Measurements from ENCODE around the gene ADCY5. TPM values are rescaled to one million over a fixed set of nuclear protein-coding genes. Genes with fewer than 3 reads are reported as not detected.

The ADCY5 gene
- total RNA-seq, 1 experiment from 2014 or later: 1.4 TPM

DNA sequence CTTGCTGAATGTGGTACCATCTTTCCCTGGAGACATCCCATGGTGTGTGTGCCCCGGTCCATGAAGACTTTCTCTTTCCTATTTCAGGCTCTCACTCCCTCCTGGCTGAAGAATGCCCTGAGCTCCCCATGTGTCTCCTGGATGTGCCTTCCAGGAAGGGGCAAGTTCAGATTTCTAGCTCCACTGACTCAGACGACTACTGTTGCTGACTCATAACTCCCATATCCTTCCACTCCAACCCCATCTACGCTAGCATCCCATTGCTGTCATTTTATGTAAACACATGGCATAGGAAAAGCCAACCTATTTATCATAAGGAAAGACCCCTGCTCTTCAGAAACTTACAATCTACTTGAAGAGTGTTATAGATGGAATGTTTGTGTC lies 95.0 kb downstream of the ADCY5 start:
- no peaks in the 10 kb centered on the region for H3K4me1 ChIP-seq (ENCODE audit: control insufficient read depth, insufficient read depth, low read length)
- no TSS peak for BruUV-seq (replicated peaks)
- ATAC-seq (no peak), DNase-seq (ENCODE audit: low read depth, low spot score) (no peak)
- H3K27ac ChIP-seq (ENCODE audit: low read length): no peak overlapping the region
- POLR2A ChIA-PET: no interaction called here
- in situ Hi-C loops (cut with HindIII; ENCODE audit: low pct_unique_long_range_greater_than_20kb, low sequenced_read_pairs): no loop called here
- peaks cover 5% of the 10 kb centered on the region; the same call in 1 of the 2 replicates for H3K27me3 ChIP-seq (ENCODE audit: control insufficient read depth, insufficient read depth, low read length)
- no peak overlapping the region for H3K4me3 ChIP-seq (ENCODE audit: low read depth in 2 of 2, low read length in 2 of 2)
- CTCF ChIA-PET: no interaction called here
- intact Hi-C loops (cut with micrococcal nuclease; ENCODE audit: unreplicated experiment): no loop called here
- H3K36me3 ChIP-seq (ENCODE audit: control insufficient read depth, insufficient read depth, low read length): no peaks in the 10 kb centered on the region
- no peak for TF ChIP-seq SIN3A (IDR thresholded peaks at IDR 0.05; ENCODE audit: borderline replicate concordance, insufficient read depth, low read depth, low read length)
- TF ChIP-seq TCF7L2 (IDR thresholded peaks at IDR 0.05; ENCODE audit: low read depth, low read length): no peak
- TF ChIP-seq, protein P1, sequence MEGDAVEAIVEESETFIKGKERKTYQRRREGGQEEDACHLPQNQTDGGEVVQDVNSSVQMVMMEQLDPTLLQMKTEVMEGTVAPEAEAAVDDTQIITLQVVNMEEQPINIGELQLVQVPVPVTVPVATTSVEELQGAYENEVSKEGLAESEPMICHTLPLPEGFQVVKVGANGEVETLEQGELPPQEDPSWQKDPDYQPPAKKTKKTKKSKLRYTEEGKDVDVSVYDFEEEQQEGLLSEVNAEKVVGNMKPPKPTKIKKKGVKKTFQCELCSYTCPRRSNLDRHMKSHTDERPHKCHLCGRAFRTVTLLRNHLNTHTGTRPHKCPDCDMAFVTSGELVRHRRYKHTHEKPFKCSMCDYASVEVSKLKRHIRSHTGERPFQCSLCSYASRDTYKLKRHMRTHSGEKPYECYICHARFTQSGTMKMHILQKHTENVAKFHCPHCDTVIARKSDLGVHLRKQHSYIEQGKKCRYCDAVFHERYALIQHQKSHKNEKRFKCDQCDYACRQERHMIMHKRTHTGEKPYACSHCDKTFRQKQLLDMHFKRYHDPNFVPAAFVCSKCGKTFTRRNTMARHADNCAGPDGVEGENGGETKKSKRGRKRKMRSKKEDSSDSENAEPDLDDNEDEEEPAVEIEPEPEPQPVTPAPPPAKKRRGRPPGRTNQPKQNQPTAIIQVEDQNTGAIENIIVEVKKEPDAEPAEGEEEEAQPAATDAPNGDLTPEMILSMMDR (IDR thresholded peaks at IDR 0.05): no peak
- TF ChIP-seq, protein P2, sequence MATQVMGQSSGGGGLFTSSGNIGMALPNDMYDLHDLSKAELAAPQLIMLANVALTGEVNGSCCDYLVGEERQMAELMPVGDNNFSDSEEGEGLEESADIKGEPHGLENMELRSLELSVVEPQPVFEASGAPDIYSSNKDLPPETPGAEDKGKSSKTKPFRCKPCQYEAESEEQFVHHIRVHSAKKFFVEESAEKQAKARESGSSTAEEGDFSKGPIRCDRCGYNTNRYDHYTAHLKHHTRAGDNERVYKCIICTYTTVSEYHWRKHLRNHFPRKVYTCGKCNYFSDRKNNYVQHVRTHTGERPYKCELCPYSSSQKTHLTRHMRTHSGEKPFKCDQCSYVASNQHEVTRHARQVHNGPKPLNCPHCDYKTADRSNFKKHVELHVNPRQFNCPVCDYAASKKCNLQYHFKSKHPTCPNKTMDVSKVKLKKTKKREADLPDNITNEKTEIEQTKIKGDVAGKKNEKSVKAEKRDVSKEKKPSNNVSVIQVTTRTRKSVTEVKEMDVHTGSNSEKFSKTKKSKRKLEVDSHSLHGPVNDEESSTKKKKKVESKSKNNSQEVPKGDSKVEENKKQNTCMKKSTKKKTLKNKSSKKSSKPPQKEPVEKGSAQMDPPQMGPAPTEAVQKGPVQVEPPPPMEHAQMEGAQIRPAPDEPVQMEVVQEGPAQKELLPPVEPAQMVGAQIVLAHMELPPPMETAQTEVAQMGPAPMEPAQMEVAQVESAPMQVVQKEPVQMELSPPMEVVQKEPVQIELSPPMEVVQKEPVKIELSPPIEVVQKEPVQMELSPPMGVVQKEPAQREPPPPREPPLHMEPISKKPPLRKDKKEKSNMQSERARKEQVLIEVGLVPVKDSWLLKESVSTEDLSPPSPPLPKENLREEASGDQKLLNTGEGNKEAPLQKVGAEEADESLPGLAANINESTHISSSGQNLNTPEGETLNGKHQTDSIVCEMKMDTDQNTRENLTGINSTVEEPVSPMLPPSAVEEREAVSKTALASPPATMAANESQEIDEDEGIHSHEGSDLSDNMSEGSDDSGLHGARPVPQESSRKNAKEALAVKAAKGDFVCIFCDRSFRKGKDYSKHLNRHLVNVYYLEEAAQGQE (IDR thresholded peaks at IDR 0.05; ENCODE audit: insufficient read depth in 1 of 2, low read depth in 2 of 2, low read length in 1 of 2): no peak
- no peaks in the 10 kb centered on the region for H3K9me3 ChIP-seq (ENCODE audit: control insufficient read depth, insufficient read depth, low read depth, low read length)

DNA sequence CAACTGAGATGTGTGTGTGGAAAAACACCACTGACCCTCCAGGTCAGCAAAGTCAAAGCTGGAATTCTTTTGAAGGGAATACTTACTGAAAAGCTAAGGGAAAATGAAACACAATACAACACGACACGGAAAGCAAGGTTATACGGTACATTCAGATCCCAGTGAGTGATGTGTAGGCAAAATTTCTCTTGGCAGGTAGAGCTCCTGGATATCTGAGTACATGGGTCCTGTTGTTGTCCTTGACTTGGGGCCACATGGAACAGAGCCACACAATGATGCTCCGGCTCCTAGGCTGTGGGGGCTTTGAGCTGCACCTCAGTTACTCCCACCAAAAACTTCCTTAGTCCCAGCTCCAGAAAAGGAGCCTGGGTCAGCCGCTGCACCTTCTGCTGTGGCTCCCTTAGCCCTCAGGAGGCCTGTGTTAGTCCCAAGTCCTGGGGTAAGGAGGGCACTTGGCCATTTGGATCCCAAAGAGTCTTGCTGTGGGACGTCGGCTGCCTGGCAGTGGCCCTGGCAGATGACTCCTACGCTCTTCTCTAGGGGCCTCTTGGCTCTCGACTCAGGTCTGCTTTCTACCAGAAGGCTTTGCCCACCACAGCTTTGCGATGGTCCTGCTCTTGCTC lies 95.6 kb downstream of the ADCY5 start:
- intact Hi-C loops (cut with micrococcal nuclease; ENCODE audit: unreplicated experiment) (no loop called here), in situ Hi-C loops (cut with HindIII; ENCODE audit: low pct_unique_long_range_greater_than_20kb, low sequenced_read_pairs) (no loop called here)
- Histone ChIP-seq H3K27ac (ENCODE audit: low read length) (no peak overlapping the region), H3K36me3 (ENCODE audit: control insufficient read depth, insufficient read depth, low read length) (no peaks in the 10 kb centered on the region), H3K9me3 (ENCODE audit: control insufficient read depth, insufficient read depth, low read depth, low read length) (no peaks in the 10 kb centered on the region), H3K27me3 (ENCODE audit: control insufficient read depth, insufficient read depth, low read length) (peaks cover 5% of the 10 kb centered on the region; the same call in 1 of the 2 replicates), H3K4me1 (ENCODE audit: control insufficient read depth, insufficient read depth, low read length) (no peaks in the 10 kb centered on the region), H3K4me3 (ENCODE audit: low read depth in 2 of 2, low read length in 2 of 2) (no peak overlapping the region)
- no TSS peak for BruUV-seq (replicated peaks)
- TF ChIP-seq, protein P1 (IDR thresholded peaks at IDR 0.05): no peak
- no peak for TF ChIP-seq SIN3A (IDR thresholded peaks at IDR 0.05; ENCODE audit: borderline replicate concordance, insufficient read depth, low read depth, low read length)
- TF ChIP-seq POLR2AphosphoS5 (IDR thresholded peaks at IDR 0.05; ENCODE audit: low read depth, low read length): no peak
- no peak for TF ChIP-seq TCF7L2 (IDR thresholded peaks at IDR 0.05; ENCODE audit: low read depth, low read length)
- ATAC-seq: no peak
- POLR2A ChIA-PET: no interaction called here
- CTCF ChIA-PET: interaction anchor here (0.6 kb wide), 1 partner anchor 22 kb away, joined by 3 read pairs; no protein-coding TSS in a partner anchor
- DNase-seq (ENCODE audit: low read depth, low spot score): no peak

Measured in Panc1 (cell line).